Kidney epithelial cell (primary cell): Measurements from ENCODE around the gene NRK. TPM values are rescaled to one million over a fixed set of nuclear protein-coding genes. Genes with fewer than 3 reads are reported as not detected.
"Not testable (repeated sequence)": the region's sequence is repeated elsewhere in the genome, so short reads cannot be mapped to it uniquely, and the experiment has no call there.

Source experiments
- DNase-seq: peaks from one replicate; pipeline ENCODE4 v3.0.0-alpha.2; 2010; ENCODE audit warnings: low read depth
- H3K27me3 ChIP-seq: 2 replicates; pipeline ENCODE4 v1.6.0; 2011; ENCODE audit warnings: low read length; ENCODE audit not compliant: control insufficient read depth, insufficient read depth
- H3K36me3 ChIP-seq: 2 replicates; pipeline ENCODE4 v1.5.1; 2011; ENCODE audit warnings: low read length; ENCODE audit not compliant: control insufficient read depth, insufficient read depth
- H3K4me3 ChIP-seq: 2 replicates; pipeline ENCODE4 v1.5.1; 2011; ENCODE audit warnings: low read depth, mild to moderate bottlenecking, control low read depth, low read length
- total RNA-seq: library from RNA; depleted of rRNA; stranded (reverse); fragments of >200 nt; gene quantifications from 2 replicates; pipeline ENCODE4 v1.2.3, GENCODE V29; 2015
- TF ChIP-seq, protein P1 (sequence below): IDR thresholded peaks from 2 replicates; pipeline ENCODE4 v1.5.1; 2011; ENCODE audit warnings: mild to moderate bottlenecking, moderate library complexity, low read length, control low read depth, inconsistent platforms; ENCODE audit not compliant: insufficient read depth, poor library complexity, severe bottlenecking

The NRK gene
- total RNA-seq, 1 donor from 2014 or later, result 9.0 TPM

DNA sequence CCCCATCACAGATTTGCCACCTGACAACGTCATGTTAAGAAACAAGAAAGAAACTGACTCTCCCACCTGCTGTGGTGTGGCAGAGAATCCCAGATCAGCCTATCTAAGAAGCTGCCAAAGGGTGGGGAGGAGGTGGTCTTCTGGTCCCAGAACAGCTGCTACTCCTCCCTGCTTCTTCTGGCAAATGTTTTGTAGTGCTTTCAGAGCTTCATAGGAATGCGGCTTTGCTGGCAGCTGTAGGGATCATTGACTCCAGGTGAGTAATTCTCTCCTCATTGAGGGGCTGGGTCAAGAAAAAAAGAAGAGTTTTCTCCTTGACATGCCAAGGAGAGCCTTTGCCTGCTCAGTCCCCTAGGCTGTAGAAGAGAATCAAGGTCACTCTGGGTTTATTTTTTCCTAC is 23.3 kb downstream of the NRK start:
- Histone ChIP-seq H3K36me3 (no peaks in the 10 kb centered on the region), H3K27me3 (no peaks in the 10 kb centered on the region), H3K4me3 (no peak overlapping the region)
- DNase-seq, result no peak
- TF ChIP-seq, protein P1, sequence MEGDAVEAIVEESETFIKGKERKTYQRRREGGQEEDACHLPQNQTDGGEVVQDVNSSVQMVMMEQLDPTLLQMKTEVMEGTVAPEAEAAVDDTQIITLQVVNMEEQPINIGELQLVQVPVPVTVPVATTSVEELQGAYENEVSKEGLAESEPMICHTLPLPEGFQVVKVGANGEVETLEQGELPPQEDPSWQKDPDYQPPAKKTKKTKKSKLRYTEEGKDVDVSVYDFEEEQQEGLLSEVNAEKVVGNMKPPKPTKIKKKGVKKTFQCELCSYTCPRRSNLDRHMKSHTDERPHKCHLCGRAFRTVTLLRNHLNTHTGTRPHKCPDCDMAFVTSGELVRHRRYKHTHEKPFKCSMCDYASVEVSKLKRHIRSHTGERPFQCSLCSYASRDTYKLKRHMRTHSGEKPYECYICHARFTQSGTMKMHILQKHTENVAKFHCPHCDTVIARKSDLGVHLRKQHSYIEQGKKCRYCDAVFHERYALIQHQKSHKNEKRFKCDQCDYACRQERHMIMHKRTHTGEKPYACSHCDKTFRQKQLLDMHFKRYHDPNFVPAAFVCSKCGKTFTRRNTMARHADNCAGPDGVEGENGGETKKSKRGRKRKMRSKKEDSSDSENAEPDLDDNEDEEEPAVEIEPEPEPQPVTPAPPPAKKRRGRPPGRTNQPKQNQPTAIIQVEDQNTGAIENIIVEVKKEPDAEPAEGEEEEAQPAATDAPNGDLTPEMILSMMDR, result no peak

DNA sequence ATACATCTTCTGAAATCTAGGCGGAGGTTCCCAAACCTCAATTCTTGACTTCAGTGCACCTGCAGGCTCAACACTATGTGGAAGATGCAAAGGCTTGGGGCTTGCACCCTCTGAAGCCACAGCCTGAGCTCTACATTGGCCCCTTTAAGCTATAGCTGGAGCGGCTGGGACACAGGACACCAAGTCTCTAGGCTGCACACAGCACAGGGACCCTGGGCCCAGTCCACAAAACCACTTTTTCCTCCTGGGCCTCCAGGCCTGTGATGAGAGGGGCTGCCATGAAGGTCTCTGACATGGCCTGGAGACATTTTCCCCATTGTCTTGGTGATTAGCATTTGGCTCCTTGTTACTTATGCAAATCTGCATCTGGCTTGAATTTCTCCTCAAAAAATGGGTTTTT is 27.8 kb downstream of the NRK start:
- not testable (repeated sequence) for DNase-seq, H3K4me3 ChIP-seq, H3K27me3 ChIP-seq, H3K36me3 ChIP-seq

DNA sequence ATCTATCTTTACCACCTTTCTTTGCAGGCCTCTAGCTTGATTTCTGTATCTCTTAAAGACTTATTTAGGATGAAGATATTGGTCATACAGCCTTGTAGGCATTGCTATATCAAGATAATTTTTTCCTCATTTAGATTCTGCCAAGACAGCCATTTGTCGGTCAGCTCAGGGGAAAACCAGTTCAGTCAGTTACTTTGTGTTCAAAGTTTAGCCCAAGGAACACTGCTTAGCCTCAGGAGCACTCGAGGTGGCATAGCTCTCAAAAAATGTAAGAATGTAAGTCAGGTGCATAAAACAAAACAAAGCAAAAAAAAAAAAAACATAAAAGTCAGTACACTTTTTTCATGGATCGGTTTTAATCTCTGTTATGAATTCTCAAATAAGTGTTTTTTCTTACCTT is 43.4 kb downstream of the NRK start:
- H3K4me3 ChIP-seq, result no peak overlapping the region

DNA sequence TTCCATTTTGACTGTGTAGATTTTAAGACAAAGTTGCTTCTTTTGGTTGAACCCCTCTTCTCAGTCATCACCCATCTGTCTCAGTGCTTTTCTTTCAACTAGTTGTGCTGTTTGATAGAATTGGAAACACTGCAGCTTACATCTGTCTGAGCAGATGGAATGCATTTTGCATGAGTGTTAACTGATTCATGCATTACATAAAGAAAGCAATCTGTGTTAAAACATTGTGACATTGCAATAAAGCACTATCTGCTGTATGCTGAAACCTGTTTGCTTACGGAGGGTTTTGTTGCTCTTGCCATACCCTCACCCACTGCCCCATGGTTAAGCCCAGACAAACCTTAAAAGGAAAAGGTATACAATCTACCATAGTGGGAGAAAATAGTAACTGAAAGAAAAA is 47.4 kb downstream of the NRK start:
- Histone ChIP-seq H3K4me3 (no peak overlapping the region), H3K36me3 (no peaks in the 10 kb centered on the region), H3K27me3 (no peaks in the 10 kb centered on the region)
- TF ChIP-seq, protein P1, result no peak
- DNase-seq, result no peak

More for the DNA sequence above, 43.4 kb downstream of the NRK start:
- Histone ChIP-seq H3K36me3 (no peaks in the 10 kb centered on the region), H3K27me3 (no peaks in the 10 kb centered on the region)
- TF ChIP-seq, protein P1, result no peak
- DNase-seq, result no peak

DNA sequence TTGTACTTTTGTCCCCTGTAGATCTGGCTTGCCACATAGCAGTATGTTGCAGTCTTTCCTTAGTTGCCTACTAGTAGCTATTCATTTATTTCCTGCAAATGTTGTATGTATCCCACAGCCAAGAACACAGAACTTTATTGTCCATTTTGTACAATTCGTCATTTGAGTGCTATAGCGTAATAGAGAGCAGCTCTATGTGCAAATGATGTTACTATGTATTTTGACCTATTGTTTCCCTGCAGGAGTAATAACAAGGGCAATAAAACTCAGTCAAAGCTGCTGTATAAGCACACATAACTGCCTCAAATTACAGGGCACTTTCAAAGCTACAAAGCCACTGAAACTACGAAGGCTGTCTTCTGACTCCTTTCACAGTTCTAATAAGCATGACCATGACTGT is 48.1 kb downstream of the NRK start:
- no peaks in the 10 kb centered on the region for H3K36me3 ChIP-seq
- no peak for DNase-seq
- TF ChIP-seq, protein P1, result no peak

DNA sequence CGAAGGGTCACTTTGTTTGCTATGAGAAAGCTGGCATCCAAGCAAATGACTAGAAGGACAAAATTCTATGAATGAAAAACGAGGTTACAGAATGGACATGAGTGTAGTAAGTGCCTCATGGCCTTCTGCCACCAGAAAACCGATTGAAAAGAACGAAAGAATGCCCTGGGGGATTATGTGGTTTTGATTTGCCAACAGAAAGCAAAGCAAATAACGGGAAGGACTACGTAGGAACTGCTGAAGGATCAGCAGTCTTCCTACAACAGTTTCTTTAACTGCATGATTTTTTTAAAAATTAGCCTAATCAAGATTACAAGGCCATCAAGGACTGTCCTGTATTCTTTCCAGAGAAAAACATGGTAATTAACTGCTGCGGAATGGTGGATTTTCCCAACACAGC is 50.6 kb downstream of the NRK start:
- Histone ChIP-seq H3K27me3 (no peaks in the 10 kb centered on the region), H3K4me3 (no peak overlapping the region), H3K36me3 (no peaks in the 10 kb centered on the region)
- DNase-seq, result no peak
- TF ChIP-seq, protein P1, result no peak

More for the DNA sequence above, 48.1 kb downstream of the NRK start:
- Histone ChIP-seq H3K4me3 (no peak overlapping the region), H3K27me3 (no peaks in the 10 kb centered on the region)
